ENCODE measurements around the gene CHRNB2. TPM values are rescaled to one million over a fixed set of nuclear protein-coding genes. Genes with fewer than 3 reads are reported as not detected.

CHRNB2 gene
- total RNA-seq, 1 donor from 2014 or later = 4.2 TPM

DNA sequence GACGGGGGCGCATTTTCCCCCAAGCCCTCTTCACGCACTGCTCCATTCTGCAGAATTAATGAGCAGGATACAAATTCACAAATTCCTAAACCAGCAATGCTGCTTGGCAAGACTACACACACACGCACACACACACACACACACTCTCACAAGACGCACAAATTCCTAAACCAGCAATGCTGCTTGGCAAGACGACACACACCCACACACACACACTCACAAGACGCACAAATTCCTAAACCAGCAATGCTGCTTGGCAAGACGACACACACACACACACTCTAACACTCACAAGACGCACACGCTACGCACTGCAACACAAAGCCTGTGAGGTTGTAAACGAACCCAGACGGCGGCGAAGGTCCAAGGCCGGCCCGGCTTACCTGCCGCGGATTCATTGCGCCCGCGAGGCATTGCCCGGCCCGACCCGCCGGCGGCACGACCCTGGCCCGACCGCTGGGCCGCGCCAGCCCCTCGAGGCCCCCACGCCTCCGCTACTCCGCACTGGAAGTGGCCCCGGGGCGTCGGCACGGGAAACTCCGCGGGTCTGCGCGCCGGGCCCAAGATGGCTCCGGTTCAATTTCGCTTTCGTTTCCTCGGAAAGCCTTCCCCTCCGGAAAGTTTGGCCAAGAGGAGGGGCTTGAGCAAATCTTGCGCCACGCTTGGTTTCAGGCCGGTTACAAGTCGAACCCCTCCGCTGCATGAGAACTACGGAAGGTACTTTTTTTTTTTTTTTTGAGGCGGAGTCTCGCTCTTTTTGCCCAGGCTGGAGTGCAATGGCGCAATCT lies 40.2 kb downstream of the CHRNB2 start, which contains the start of gene ADAR:
ADAR (minus strand) TSS at position 578 of the 788 bp plus-strand sequence; CDS start at position 398, 180 bp downstream.
- H3K27ac Mint-ChIP-seq = peak within 1 kb of the TSS; percentile 99
- H3K4me1 Mint-ChIP-seq (ENCODE audit: unreplicated experiment) = peaks cover 39% of the 10 kb centered on the region
- TF ChIP-seq, protein P1, sequence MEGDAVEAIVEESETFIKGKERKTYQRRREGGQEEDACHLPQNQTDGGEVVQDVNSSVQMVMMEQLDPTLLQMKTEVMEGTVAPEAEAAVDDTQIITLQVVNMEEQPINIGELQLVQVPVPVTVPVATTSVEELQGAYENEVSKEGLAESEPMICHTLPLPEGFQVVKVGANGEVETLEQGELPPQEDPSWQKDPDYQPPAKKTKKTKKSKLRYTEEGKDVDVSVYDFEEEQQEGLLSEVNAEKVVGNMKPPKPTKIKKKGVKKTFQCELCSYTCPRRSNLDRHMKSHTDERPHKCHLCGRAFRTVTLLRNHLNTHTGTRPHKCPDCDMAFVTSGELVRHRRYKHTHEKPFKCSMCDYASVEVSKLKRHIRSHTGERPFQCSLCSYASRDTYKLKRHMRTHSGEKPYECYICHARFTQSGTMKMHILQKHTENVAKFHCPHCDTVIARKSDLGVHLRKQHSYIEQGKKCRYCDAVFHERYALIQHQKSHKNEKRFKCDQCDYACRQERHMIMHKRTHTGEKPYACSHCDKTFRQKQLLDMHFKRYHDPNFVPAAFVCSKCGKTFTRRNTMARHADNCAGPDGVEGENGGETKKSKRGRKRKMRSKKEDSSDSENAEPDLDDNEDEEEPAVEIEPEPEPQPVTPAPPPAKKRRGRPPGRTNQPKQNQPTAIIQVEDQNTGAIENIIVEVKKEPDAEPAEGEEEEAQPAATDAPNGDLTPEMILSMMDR (conservative IDR thresholded peaks at IDR 0.05) = peak; percentile 11
- H3K36me3 Mint-ChIP-seq = peaks cover 13% of the 10 kb centered on the region
- peak within 1 kb of the TSS; percentile 98 for H3K4me3 Mint-ChIP-seq
- peaks cover 3% of the 10 kb centered on the region for H3K27me3 Mint-ChIP-seq
- DNase-seq (ENCODE audit: extremely low spot score, unreplicated experiment) = peak; percentile 84
- no peaks in the 10 kb centered on the region for H3K9me3 Mint-ChIP-seq

DNA sequence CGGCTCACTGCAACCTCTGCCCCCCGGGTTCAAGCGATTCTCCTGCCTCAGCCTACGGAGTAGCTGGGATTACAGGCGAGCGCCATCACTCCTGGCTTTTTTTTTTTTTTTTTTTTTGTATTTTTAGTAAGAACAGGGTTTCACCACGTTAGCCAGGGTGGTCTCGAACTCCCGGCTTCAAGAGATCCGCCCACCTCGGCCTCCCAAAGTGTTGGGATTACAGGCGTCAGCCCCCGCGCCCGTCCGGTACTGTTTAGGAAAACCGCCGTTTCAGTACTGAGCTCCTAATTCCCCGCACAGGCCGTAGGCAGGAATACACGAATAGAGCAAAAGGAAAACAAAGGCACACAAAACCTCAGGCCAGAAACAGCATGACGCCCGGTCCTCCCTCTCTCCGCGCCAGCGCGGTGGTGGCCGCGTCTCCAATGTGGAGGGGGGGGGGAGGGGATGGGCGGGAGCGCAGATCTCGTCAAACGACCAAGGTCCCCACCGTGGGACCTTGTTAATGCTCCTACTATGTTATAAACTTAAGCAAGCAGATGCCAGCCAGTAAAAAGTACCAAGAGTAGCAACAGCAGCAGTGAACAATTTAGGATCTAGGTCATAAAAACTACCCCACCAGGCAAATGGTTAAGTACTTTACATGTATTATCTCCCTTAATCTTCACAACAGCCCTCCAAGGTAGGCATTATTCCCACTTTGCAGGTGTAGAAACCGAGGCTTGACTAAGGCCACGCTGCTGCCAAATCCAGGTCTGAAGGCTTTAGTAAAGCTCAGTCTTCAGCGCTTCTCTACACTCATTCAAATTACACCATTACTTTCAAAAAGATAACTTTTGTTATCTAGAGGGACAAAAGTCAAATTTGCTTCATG lies 41.1 kb downstream of the CHRNB2 start:
- H3K27ac Mint-ChIP-seq = peak overlapping the region; percentile 99
- peaks cover 12% of the 10 kb centered on the region for H3K36me3 Mint-ChIP-seq
- no peaks in the 10 kb centered on the region for H3K9me3 Mint-ChIP-seq
- H3K27me3 Mint-ChIP-seq = peaks cover 3% of the 10 kb centered on the region
- TF ChIP-seq, protein P1 (conservative IDR thresholded peaks at IDR 0.05) = no peak
- H3K4me3 Mint-ChIP-seq = peak overlapping the region; percentile 98
- peak; percentile 71 for DNase-seq (ENCODE audit: extremely low spot score, unreplicated experiment)
- H3K4me1 Mint-ChIP-seq (ENCODE audit: unreplicated experiment) = peaks cover 39% of the 10 kb centered on the region

DNA sequence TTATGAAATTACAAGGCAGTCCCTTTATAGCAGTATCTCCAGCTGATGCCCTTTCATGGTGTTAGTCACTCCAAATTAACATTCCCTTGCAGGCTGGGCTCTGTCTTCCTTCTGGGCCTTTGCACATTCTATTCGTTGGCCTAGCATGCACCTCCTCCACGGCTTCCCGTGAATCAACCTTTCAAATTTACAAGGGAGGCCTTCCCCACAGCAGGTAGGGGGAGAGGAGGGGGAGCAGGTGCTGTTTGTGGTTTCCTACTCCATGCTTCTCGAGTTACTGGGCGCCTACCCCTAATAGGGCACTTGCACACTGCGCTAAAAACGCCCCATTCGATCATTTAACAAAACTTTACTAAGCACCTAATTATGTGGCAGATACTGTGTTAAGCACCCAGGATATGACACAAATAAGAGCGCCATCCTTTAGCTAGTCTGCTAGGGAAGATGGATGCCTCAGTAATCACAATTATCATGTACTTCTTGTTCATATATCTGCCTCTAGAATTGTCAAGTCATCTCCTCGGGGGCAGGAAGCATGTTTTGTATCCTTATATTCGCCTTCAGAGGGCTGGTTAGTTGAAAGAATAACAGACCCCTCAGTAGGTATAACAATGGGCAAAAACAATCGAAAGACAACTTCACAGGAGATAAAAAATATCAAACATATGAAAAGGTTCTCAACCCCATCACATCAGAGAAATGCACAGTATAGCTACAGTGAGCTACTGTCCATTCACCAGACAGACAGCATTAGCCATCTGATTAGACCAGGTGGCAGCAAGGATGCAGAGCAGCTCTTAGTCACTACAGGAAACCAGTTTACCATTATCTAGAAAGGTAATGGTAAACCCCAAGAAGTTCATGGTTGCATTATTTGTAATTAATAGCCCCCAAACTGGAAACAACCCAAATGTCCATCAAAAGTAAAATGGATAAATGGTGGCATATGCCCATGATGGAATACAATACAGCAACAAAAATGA lies 42.1 kb downstream of the CHRNB2 start:
- Mint-ChIP-seq H3K27ac (peak overlapping the region; percentile 99), H3K4me3 (peak overlapping the region; percentile 98)
- DNase-seq (ENCODE audit: extremely low spot score, unreplicated experiment) = no peak

DNA sequence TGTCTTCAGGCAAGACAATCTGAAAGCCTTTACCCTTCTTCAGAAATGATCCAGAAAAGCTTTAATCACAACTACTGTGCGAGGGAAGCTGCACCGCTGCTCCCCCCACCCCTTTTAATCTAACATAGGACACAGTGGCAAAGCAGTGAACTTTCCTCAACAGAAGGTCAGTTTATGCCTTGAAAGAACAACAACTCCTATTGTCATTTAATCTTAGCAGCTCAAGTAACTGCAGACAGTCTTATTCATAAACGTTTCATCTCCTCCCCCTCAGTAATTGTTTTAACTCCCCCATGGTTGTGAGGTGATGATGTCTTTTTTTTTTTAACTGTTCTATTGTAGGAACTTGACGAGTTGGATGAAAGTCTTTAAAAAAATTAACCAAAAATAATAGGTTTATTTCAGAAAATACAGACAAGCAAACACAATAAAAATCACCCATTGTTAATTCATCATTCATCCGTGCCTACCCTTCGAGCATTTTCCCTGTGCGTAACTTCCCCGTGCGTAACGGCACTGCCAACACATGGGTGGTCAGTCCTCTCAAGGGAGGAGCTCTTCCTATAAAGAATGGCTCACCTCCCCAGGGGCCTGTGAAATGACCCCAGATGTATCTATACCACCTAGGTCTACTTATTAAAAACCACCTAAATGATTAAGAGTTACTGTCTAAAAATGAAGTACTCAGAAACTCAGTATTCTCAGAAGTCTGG lies 43.7 kb downstream of the CHRNB2 start:
- TF ChIP-seq, protein P1 (conservative IDR thresholded peaks at IDR 0.05) = no peak
- no peak for DNase-seq (ENCODE audit: extremely low spot score, unreplicated experiment)
- Mint-ChIP-seq H3K36me3 (peaks cover 3% of the 10 kb centered on the region), H3K27me3 (peaks cover 3% of the 10 kb centered on the region), H3K9me3 (no peaks in the 10 kb centered on the region), H3K4me1 (ENCODE audit: unreplicated experiment) (peaks cover 24% of the 10 kb centered on the region), H3K4me3 (peak overlapping the region; percentile 40), H3K27ac (peak overlapping the region; percentile 63)

More for the DNA sequence above, 42.1 kb downstream of the CHRNB2 start:
- peaks cover 3% of the 10 kb centered on the region for H3K27me3 Mint-ChIP-seq
- no peaks in the 10 kb centered on the region for H3K9me3 Mint-ChIP-seq
- peaks cover 8% of the 10 kb centered on the region for H3K36me3 Mint-ChIP-seq
- TF ChIP-seq, protein P1 (conservative IDR thresholded peaks at IDR 0.05) = no peak
- H3K4me1 Mint-ChIP-seq (ENCODE audit: unreplicated experiment) = peaks cover 28% of the 10 kb centered on the region
